GM19455 (cell line): Measurements from ENCODE around the gene DUS4L.

Source experiments
- ATAC-seq: cut with Tn5 transposase; IDR thresholded peaks from one replicate; pipeline ENCODE4 v1.9.1; 2021; ENCODE audit not compliant: unreplicated experiment

DUS4L gene

GRCh38 chr7:107613439-107613838, 49.7 kb downstream of the DUS4L start:
- no peak for ATAC-seq

GRCh38 chr7:107613948-107614347, 50.2 kb downstream of the DUS4L start:
- ATAC-seq: no peak

GRCh38 chr7:107614425-107614824, 50.7 kb downstream of the DUS4L start:
- no peak for ATAC-seq

- no peak for ATAC-seq
These were observed 52.3 kb downstream of the DUS4L start for GRCh38 chr7:107615910-107616680.

GRCh38 chr7:107622429-107622828, 58.7 kb downstream of the DUS4L start:
- ATAC-seq: no peak

- no peak for ATAC-seq
These were observed 59.1 kb downstream of the DUS4L start for GRCh38 chr7:107622894-107623293.

- ATAC-seq: no peak
These were observed 63.2 kb downstream of the DUS4L start for GRCh38 chr7:107627002-107627401.
